GM21390 (cell line): ENCODE measurements around the gene PCDH7.

Experiments used
- ATAC-seq: cut with Tn5 transposase; IDR thresholded peaks from one replicate; pipeline ENCODE4 v1.9.1; 2021; ENCODE audit not compliant: unreplicated experiment

The PCDH7 gene

GRCh38 chr4:30726090-30726675 lies 6.0 kb downstream of the PCDH7 start:
- ATAC-seq, result no peak

DNA sequence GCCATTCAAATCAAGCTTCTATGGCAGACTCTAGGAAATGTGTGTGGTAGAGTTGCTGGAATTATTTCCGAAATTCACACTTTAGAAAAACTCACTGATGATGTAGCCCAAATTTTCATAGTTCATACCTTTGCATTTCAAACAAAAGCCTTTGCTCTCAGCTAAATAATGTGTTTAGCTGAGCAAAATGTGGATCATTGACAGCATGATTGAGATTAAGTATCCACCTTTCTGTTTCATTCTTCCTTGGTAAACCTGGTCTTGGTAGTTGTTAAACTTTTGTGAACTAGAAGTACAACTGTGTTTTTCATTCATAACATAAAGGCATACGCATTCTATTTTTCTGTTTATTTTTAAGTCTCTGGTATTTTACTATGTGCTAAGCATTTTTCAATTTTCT lies 7.2 kb downstream of the PCDH7 start:
- no peak for ATAC-seq

DNA sequence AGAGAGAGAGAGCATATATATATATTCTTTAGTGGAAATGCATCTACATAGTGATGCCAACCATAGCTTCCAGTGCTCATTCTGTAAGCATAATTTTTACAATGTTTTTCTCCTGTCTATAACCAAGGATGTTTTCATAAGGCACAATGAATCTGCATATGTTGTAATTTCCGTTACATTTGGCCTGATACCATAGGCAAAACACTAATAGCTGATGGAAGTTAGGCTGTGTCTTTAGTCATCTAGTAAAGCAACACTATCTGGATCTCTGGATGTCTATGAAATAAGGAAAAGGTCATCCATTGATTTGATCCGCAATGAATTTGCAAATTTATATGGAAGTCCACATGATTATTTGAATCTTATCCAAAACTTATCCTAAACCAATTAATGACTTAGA lies 8.1 kb downstream of the PCDH7 start:
- ATAC-seq, result no peak

DNA sequence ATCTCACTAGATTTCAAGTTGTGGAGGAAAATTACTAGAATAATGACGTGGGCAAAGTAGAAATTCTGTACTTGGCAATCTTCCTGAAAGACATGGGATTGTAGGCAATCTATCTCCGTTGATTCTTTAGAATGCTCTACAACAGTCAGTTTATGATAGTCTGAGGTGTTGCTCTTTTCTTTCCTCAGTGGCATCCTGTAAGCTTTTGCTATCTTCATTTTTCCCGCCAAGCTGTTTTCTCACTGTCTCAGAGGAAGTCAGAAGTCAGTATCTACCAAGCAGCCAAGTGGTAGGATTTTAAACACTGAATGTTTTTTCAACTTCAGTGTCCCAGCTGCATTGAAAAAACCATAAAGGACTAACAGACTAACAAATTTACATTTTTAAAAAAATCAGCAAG lies 23.7 kb downstream of the PCDH7 start:
- ATAC-seq, result no peak

DNA sequence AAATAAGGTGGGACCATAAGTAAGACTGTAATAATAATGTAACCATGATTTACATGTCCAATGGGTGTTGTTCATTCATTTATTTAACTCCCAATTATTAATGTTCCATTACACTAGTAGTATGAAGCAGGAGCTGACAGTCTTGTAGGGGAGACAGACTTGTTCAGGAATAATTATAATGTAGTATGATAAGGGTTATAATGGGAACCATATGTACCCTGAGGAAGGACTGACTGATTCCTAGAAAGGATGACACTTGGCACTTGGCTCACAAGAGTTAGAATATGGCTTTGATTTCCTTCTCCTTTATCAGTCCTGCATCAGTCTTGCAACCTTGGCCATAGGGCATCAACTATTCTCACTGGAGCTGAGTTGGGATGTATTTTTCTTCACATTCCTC lies 24.2 kb downstream of the PCDH7 start:
- ATAC-seq, result no peak

GRCh38 chr4:30744957-30745640 lies 24.9 kb downstream of the PCDH7 start:
- no peak for ATAC-seq

DNA sequence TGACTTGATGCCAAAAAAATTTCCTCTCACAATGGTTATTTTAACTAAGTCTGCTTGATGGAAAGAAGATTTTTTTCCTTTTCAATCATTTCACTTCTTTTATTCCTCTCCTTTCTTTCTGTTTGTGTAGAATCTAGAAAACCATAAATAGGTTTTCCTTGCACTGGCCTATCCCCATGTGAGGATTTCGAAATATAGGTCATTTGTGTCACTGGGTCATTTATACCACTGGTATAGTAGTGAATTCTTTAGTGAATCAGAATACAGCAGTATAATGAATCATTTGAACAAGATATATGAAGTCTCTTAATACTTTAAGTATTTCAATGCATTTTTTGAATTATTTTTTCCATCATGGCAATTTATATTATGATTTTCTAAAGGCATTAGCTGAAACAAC lies 26.6 kb downstream of the PCDH7 start:
- no peak for ATAC-seq

DNA sequence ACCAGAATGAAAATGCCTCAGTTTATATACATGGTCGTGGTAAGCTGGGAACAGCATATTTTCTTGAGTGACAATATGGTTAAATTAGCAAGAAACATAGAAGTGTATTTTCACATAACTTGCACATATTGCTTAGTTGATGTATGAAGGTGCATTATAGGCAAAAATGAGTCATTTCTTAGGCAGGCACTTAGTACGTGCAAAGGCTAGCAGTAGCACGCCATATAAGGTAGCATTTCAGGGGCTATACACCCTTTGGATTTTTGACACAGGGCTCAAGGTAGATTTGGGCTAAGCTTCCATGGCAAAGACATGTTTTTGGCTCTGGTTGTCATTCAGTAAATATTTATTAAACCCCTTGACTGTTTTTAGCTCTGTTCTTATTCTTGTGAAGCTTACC lies 33.1 kb downstream of the PCDH7 start:
- ATAC-seq, result no peak

GRCh38 chr4:30754021-30754420 lies 33.9 kb downstream of the PCDH7 start:
- no peak for ATAC-seq

DNA sequence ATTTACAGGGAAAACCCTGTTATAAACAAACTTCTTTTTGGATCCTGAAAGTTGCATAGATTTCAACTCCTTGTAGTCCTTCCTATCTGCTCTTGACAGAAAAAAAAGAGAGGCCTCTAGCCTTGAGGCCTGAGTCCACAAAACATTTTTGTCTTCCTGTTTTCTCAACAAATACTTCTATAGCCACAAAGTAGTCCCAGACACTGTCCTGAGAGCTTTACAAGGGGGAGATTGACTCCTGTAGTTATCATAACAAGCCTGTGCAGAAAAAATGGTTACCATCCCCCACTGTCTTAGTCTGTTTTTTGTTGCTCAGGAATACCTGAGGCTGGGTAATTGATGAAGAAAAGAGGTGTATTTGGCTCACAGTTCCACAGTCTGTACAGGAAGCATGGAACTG lies 35.2 kb downstream of the PCDH7 start:
- ATAC-seq, result no peak

DNA sequence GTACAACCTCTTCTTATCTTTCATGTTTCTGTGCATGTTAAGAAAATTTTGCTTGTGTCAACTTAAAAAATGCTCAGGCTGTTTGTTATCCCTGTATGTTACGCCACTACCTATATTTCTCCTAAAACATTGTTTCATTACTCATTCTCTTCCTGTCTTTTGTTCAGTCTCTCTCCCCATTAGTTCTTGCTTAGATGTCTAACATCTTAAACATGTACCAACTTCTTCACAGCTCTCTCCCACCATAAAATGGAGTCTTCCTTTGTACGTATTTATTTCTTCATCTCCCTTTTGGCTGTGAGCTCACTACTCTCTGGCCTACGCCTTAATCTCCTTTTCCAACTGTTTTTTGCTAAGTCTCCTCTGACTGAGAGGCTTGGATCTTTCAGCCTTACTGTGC lies 36.4 kb downstream of the PCDH7 start:
- no peak for ATAC-seq

DNA sequence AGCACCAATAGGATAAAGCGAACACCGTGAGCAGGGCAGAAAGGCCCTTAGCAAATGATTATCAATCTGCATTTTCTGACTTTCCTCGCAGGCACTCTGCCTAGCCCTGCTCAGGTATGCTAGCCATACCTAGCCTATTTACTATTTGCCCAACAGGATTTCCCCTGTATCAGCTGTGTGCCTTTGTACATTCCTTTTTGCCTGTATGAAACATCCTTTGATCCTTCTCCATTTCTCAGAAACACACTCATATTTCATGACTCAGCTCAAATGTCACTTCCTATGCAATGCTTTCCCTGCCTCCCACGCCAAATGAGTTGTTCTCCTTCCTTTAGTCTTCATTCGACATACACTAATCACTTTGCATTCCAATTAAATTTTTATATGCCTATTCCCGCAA lies 37.2 kb downstream of the PCDH7 start:
- no peak for ATAC-seq

- no peak for ATAC-seq
These were observed 40.4 kb downstream of the PCDH7 start for GRCh38 chr4:30760551-30760950.

DNA sequence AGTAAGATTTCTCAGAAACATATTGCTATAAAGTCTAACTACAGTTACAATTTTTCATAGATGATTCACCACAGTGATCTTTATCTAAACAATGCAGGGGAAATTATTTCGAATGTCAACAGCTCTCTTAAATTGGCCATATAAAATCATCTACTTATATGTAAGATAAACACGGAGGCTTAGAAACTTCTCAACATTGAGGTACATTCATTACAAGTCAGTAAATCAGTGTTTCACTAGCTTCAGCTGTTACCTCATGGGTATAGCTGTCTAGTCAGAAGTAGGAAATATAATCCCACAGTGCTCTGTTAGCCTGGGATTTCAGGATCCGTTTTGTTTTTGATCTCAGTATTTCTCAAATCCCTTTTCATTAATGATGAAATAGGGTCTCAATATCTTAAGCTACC lies 43.2 kb downstream of the PCDH7 start:
- ATAC-seq, result no peak

GRCh38 chr4:30765022-30765421 lies 44.9 kb downstream of the PCDH7 start:
- ATAC-seq, result no peak

DNA sequence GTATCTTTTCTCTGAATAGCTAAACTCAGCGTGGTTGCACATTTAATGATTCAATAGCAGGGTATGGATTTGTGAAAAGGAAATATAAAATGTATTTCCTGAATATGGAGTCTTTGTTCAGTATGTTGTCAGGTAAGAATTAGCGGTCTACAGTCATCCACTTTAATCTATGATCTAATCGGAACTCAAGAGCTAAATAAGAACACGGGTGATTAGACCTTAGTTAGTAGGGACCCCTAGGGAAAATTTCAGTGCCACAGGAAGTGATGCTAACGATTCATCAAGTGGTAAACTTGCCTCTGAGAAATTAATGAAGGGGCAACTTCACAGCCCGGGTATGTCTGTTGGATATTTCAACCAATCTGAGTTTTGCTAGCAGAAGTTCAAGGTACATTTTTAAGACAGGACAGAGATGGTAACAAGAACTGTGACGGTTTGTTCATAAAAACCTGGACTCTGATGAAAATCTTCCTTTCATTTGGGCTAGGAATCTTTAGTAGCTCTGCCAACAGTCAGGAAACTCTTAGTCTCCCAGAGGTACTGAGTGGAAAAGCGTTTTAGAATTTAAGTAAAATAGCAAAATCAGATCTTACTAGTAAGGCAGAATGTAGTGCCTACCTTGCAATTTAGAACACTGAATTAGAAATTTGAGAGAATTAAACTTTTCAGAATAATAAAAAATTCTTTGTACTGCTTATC lies 47.1 kb downstream of the PCDH7 start:
- ATAC-seq, result no peak

GRCh38 chr4:30768277-30768676 lies 48.1 kb downstream of the PCDH7 start:
- no peak for ATAC-seq

DNA sequence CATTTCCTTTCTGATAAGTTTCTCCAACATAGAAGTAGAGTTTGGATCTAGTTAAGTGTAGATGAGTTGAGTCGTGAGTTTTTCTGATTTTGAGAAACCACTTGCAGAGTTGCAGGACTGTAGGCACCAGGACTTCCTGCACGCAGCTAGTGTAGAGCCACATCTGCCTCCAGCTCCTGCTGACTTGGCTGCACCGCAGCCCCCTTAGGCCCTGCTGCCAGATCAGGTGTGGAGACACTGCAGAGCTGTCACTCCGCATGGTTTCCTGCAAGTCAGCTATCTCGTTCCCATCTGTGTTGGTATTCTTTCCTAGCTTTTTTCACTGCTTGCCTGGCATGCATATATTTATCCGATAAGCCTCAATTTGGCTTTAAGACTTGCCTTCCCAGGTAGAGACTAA lies 48.9 kb downstream of the PCDH7 start:
- no peak for ATAC-seq

GRCh38 chr4:30770049-30770549 lies 49.9 kb downstream of the PCDH7 start:
- ATAC-seq, result no peak

GRCh38 chr4:30770812-30771211 lies 50.6 kb downstream of the PCDH7 start:
- no peak for ATAC-seq

DNA sequence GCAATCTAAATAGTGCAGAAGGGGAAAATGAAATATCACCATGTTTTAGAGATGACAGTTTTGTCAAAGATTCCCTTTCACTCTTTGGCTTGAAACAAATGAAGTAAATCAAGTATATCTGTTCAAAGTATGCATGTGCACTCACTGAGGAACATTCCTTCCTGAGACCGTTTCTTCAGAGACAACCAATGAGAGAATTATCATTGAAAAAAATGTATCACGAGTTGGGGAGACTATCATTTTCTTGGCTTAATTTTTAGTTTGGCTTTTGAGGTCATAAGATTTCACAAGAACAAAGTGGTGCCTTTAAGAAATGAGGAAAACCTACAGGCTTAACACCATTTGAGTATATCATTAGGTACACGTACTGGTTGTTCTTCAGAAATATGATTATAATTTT lies 56.3 kb downstream of the PCDH7 start:
- ATAC-seq, result no peak

- no peak for ATAC-seq
These were observed 56.8 kb downstream of the PCDH7 start for GRCh38 chr4:30776921-30777415.
